Mesenchymal stem cell (in vitro differentiated cells and primary cell): ENCODE data around the gene CHST1. TPM values are rescaled to one million over a fixed set of nuclear protein-coding genes. Genes with fewer than 3 reads are reported as not detected.
A peak's percentile ranks its signal among the peaks of the same experiment; 100 is the strongest.

Experiments
- DNase-seq: peaks from one replicate; pipeline ENCODE4 v3.0.0-alpha.2; 2013
- H2AFZ ChIP-seq: one replicate; pipeline ENCODE4 v1.6.1; 2013; ENCODE audit warnings: low read depth, mild to moderate bottlenecking, control low read depth, inconsistent platforms, low read length, moderate library complexity
- H2AK5ac ChIP-seq: 2 replicates; pipeline ENCODE4 v1.6.1; 2013; ENCODE audit warnings: low read length, moderate library complexity, mild to moderate bottlenecking, inconsistent platforms; ENCODE audit not compliant: severe bottlenecking
- H2BK120ac ChIP-seq: one replicate; pipeline ENCODE4 v1.6.1; 2013; ENCODE audit warnings: low read depth, mild to moderate bottlenecking, inconsistent platforms, low read length, moderate library complexity
- H2BK12ac ChIP-seq, 2 experiments: one replicate each; pipeline ENCODE4 v1.6.1; 2013; ENCODE audit warnings: inconsistent platforms in 2 of 2, low read length in 2 of 2, mild to moderate bottlenecking in 2 of 2, moderate library complexity in 2 of 2, control low read depth in 1 of 2
- H2BK15ac ChIP-seq: one replicate; pipeline ENCODE4 v1.6.1; 2013; ENCODE audit warnings: mild to moderate bottlenecking, low read depth, inconsistent platforms; ENCODE audit not compliant: poor library complexity, severe bottlenecking
- H2BK5ac ChIP-seq: 2 replicates; pipeline ENCODE4 v1.6.1; 2013; ENCODE audit warnings: low read depth, mild to moderate bottlenecking, low read length, control low read depth, inconsistent platforms; ENCODE audit not compliant: poor library complexity, severe bottlenecking
- H3K14ac ChIP-seq, 2 experiments: one replicate each; pipeline ENCODE4 v1.6.1; 2013; ENCODE audit warnings: inconsistent platforms in 2 of 2, low read length in 2 of 2, control low read depth in 1 of 2, mild to moderate bottlenecking in 1 of 2, moderate library complexity in 1 of 2
- H3K18ac ChIP-seq, 2 experiments: one replicate each; pipeline ENCODE4 v1.6.1; 2013; ENCODE audit warnings: inconsistent platforms in 2 of 2, low read length in 2 of 2, control low read depth in 1 of 2, low read depth in 1 of 2, mild to moderate bottlenecking in 1 of 2
- H3K23ac ChIP-seq, 2 experiments: one replicate each; pipeline ENCODE4 v1.6.1; 2013; ENCODE audit warnings: inconsistent platforms in 2 of 2, low read length in 2 of 2, mild to moderate bottlenecking in 2 of 2, moderate library complexity in 2 of 2, control low read depth in 1 of 2
- H3K27ac ChIP-seq: 2 replicates; pipeline ENCODE4 v1.5.1; 2013; ENCODE audit warnings: mild to moderate bottlenecking, moderate library complexity, low read length, control low read depth, inconsistent platforms; ENCODE audit not compliant: poor library complexity, severe bottlenecking
- H3K27me3 ChIP-seq, 2 experiments: 2 replicates each; pipeline versions ENCODE4 v1.6.1 to v1.7.0; 2013; ENCODE audit warnings: low read length in 2 of 2, mild to moderate bottlenecking in 2 of 2, moderate library complexity in 2 of 2, control low read depth in 1 of 2, inconsistent platforms in 1 of 2; ENCODE audit not compliant: control insufficient read depth in 1 of 2, insufficient read depth in 1 of 2
- H3K36me3 ChIP-seq, 2 experiments: 2 replicates each; pipeline versions ENCODE4 v1.6.1 to v1.7.0; 2013; ENCODE audit warnings: low read length in 2 of 2, control low read depth in 1 of 2, inconsistent platforms in 1 of 2, low read depth in 1 of 2, mild to moderate bottlenecking in 1 of 2; ENCODE audit not compliant: insufficient read depth in 2 of 2, control insufficient read depth in 1 of 2
- H3K4ac ChIP-seq, 2 experiments: one replicate each; pipeline ENCODE4 v1.6.1; 2013; ENCODE audit warnings: inconsistent platforms in 2 of 2, low read length in 2 of 2, mild to moderate bottlenecking in 2 of 2, moderate library complexity in 2 of 2, control low read depth in 1 of 2, low read depth in 1 of 2
- H3K4me1 ChIP-seq: 2 replicates; pipeline ENCODE4 v1.6.1; 2013; ENCODE audit warnings: low read depth, low read length, control low read depth; ENCODE audit not compliant: control insufficient read depth, insufficient read depth
- H3K4me2 ChIP-seq: 2 replicates; pipeline ENCODE4 v1.6.1; 2013; ENCODE audit warnings: low read length, mild to moderate bottlenecking, inconsistent platforms; ENCODE audit not compliant: poor library complexity, severe bottlenecking
- H3K4me3 ChIP-seq, 2 experiments: 2 replicates each; pipeline versions ENCODE4 v1.5.1 to v1.7.0; 2013; ENCODE audit warnings: low read length in 2 of 2, mild to moderate bottlenecking in 2 of 2, control low read depth in 1 of 2, low read depth in 1 of 2; ENCODE audit not compliant: insufficient read depth in 1 of 2
- H3K79me1 ChIP-seq: replicated peaks from 2 replicates; pipeline ENCODE4 v1.6.1; 2013; ENCODE audit warnings: mild to moderate bottlenecking, control low read depth, low read length, inconsistent platforms; ENCODE audit not compliant: poor library complexity, severe bottlenecking
- H3K9ac ChIP-seq: 2 replicates; pipeline ENCODE4 v1.7.0; 2013; ENCODE audit warnings: mild to moderate bottlenecking, low read length, moderate library complexity
- H3K9me3 ChIP-seq: 2 replicates; pipeline ENCODE4 v1.7.0; 2013; ENCODE audit warnings: mild to moderate bottlenecking, low read length; ENCODE audit not compliant: control insufficient read depth
- H4K8ac ChIP-seq: one replicate; pipeline ENCODE4 v1.6.1; 2013; ENCODE audit warnings: inconsistent platforms, mild to moderate bottlenecking, low read length, moderate library complexity
- H4K91ac ChIP-seq: one replicate; pipeline ENCODE4 v1.6.1; 2013; ENCODE audit warnings: mild to moderate bottlenecking, low read length, inconsistent platforms
- WGBS: methylation state at CpG from one replicate; pipeline ENCODE4 v1.1.7; 2013; ENCODE audit warnings: mixed read lengths; 5-methylcytosine and 5-hydroxymethylcytosine counted together
- polyA plus RNA-seq, 2 experiments: library from polyadenylated mRNA; stranded (reverse); fragments of 200-250 nt; gene quantifications; one replicate each; pipeline ENCODE4 v1.2.3, GENCODE V29; 2013

CHST1 gene
- 4.8 TPM for polyA plus RNA-seq (2013, experiment 1 of 2)
- polyA plus RNA-seq (2013, experiment 2 of 2) = 5.4 TPM

GRCh38 chr11:45665206-45665932 is at the start of gene CHST1:
CHST1 (minus strand) TSS chr11:45665622; CDS start chr11:45650923, 14,699 bp downstream.
- Histone ChIP-seq H2AK5ac (no peak within 1 kb of the TSS), H4K8ac (peak within 1 kb of the TSS; percentile 31), H3K4ac (peak within 1 kb of the TSS in 1 of 2 experiments; percentile 38), H3K23ac (peak within 1 kb of the TSS in 1 of 2 experiments; percentile 87), H2AFZ (peak within 1 kb of the TSS; percentile 37), H3K18ac (peak within 1 kb of the TSS; percentile 29 to 52), H3K79me1 (peaks cover 6% of the 10 kb centered on the region), H3K9me3 (no peaks in the 10 kb centered on the region), H2BK5ac (no peak within 1 kb of the TSS), H3K4me1 (peaks cover 39% of the 10 kb centered on the region), H3K36me3 (no peaks in the 10 kb centered on the region), H3K14ac (no peak within 1 kb of the TSS), H3K27me3 (peaks cover 9 to 88% of the 10 kb centered on the region in 2 experiments), H2BK12ac (no peak within 1 kb of the TSS), H3K9ac (peak within 1 kb of the TSS; percentile 85), H3K4me3 (peak within 1 kb of the TSS; percentile 64 to 73), H4K91ac (no peak within 1 kb of the TSS), H2BK15ac (peak within 1 kb of the TSS; percentile 68), H3K4me2 (peak within 1 kb of the TSS; percentile 89), H3K27ac (no peak within 1 kb of the TSS), H2BK120ac (peak within 1 kb of the TSS; percentile 22)
- WGBS = under 1% methylated on average over 34 of the region's 96 CpGs
- DNase-seq = peak; percentile 40

- Histone ChIP-seq H2BK5ac (no peak overlapping the region), H3K4me1 (no peaks in the 10 kb centered on the region), H3K14ac (no peak overlapping the region), H3K4me2 (no peak overlapping the region), H3K9ac (no peak overlapping the region), H2AK5ac (no peak overlapping the region), H3K27ac (no peak overlapping the region), H3K27me3 (peaks cover 70 to 96% of the 10 kb centered on the region in 2 experiments), H4K91ac (no peak overlapping the region), H2BK120ac (no peak overlapping the region), H2BK12ac (no peak overlapping the region), H3K18ac (no peak overlapping the region), H3K4me3 (no peak overlapping the region), H4K8ac (no peak overlapping the region), H3K79me1 (no peaks in the 10 kb centered on the region), H2AFZ (no peak overlapping the region), H3K4ac (no peak overlapping the region), H3K36me3 (no peaks in the 10 kb centered on the region), H2BK15ac (no peak overlapping the region), H3K9me3 (peaks cover 3% of the 10 kb centered on the region), H3K23ac (no peak overlapping the region)
- DNase-seq = no peak
- 91% methylated on average over 2 of the region's 2 CpGs for WGBS
Measured at GRCh38 chr11:45713573-45713972, 48.2 kb upstream of the CHST1 start.

- Histone ChIP-seq H3K4ac (no peak overlapping the region), H3K4me3 (no peak overlapping the region), H4K8ac (no peak overlapping the region), H3K14ac (no peak overlapping the region), H2BK15ac (no peak overlapping the region), H3K4me2 (no peak overlapping the region), H4K91ac (no peak overlapping the region), H3K4me1 (no peaks in the 10 kb centered on the region), H3K23ac (no peak overlapping the region), H3K9me3 (no peaks in the 10 kb centered on the region), H2BK5ac (no peak overlapping the region), H3K79me1 (no peaks in the 10 kb centered on the region), H3K18ac (no peak overlapping the region), H3K27me3 (peaks cover 86 to 97% of the 10 kb centered on the region in 2 experiments), H2BK120ac (no peak overlapping the region), H3K27ac (no peak overlapping the region), H3K36me3 (no peaks in the 10 kb centered on the region), H3K9ac (no peak overlapping the region), H2BK12ac (no peak overlapping the region), H2AFZ (no peak overlapping the region), H2AK5ac (no peak overlapping the region)
- WGBS = 65% methylated on average over 1 of the region's 1 CpG
- no peak for DNase-seq
Measured at GRCh38 chr11:45710561-45710960, 45.1 kb upstream of the CHST1 start.

GRCh38 chr11:45708887-45709663 is 43.7 kb upstream of the CHST1 start:
- peaks cover 92 to 95% of the 10 kb centered on the region in 2 experiments for H3K27me3 ChIP-seq
- WGBS = 73% methylated on average over 3 of the region's 6 CpGs

More at GRCh38 chr11:45708887-45709663, 43.7 kb upstream of the CHST1 start:
- Histone ChIP-seq H3K4ac (no peak overlapping the region), H2BK120ac (no peak overlapping the region), H2AFZ (no peak overlapping the region), H2BK5ac (no peak overlapping the region), H3K14ac (no peak overlapping the region), H3K4me1 (no peaks in the 10 kb centered on the region), H3K36me3 (no peaks in the 10 kb centered on the region), H2BK15ac (no peak overlapping the region), H4K91ac (no peak overlapping the region), H2AK5ac (no peak overlapping the region), H3K9me3 (no peaks in the 10 kb centered on the region), H3K9ac (no peak overlapping the region), H3K4me2 (no peak overlapping the region), H2BK12ac (no peak overlapping the region), H3K4me3 (no peak overlapping the region), H3K79me1 (no peaks in the 10 kb centered on the region), H3K23ac (no peak overlapping the region), H3K18ac (no peak overlapping the region), H4K8ac (no peak overlapping the region), H3K27ac (no peak overlapping the region)
- DNase-seq = no peak
